Muscle of arm (tissue), 12 donors: Measurements from ENCODE around the gene HDAC10. TPM values are rescaled to one million over a fixed set of nuclear protein-coding genes. Genes with fewer than 3 reads are reported as not detected.

Source experiments
- DNase-seq: peaks from one replicate; pipeline ENCODE4 v3.0.0-alpha.2; 2013
- polyA plus RNA-seq, 12 donors: library from polyadenylated mRNA; unstranded; fragments of 120-200 nt; gene quantifications; one replicate each; pipeline ENCODE4 v1.2.1, GENCODE V29; 2013; ENCODE audit not compliant: insufficient read length in 12 of 12

The HDAC10 gene
- polyA plus RNA-seq, 12 donors, result 10.6 to 40.6 (median 13.2) TPM; not detected in 1

GRCh38 chr22:50243685-50244419, 7.2 kb downstream of the HDAC10 start:
- DNase-seq, result no peak

- DNase-seq, result no peak
Measured at GRCh38 chr22:50242406-50242949, 8.6 kb downstream of the HDAC10 start.

GRCh38 chr22:50238755-50239154, 12.3 kb downstream of the HDAC10 start:
- no peak for DNase-seq

GRCh38 chr22:50236731-50237409, 14.2 kb downstream of the HDAC10 start:
- DNase-seq, result no peak

GRCh38 chr22:50233223-50233622, 17.8 kb downstream of the HDAC10 start:
- DNase-seq, result no peak

GRCh38 chr22:50232481-50233151, 18.4 kb downstream of the HDAC10 start:
- no peak for DNase-seq

- no peak for DNase-seq
Measured at GRCh38 chr22:50229370-50229769, 21.7 kb downstream of the HDAC10 start.

GRCh38 chr22:50228366-50228765, 22.7 kb downstream of the HDAC10 start:
- DNase-seq, result no peak

GRCh38 chr22:50227579-50228215, 23.4 kb downstream of the HDAC10 start:
- no peak for DNase-seq

GRCh38 chr22:50226875-50227165, 24.2 kb downstream of the HDAC10 start:
- DNase-seq, result no peak

- DNase-seq, result no peak
Measured at GRCh38 chr22:50226063-50226874, 24.8 kb downstream of the HDAC10 start.

- DNase-seq, result no peak
Measured at GRCh38 chr22:50225200-50225969, 25.7 kb downstream of the HDAC10 start.

- DNase-seq, result no peak
Measured at GRCh38 chr22:50224071-50224470, 27.0 kb downstream of the HDAC10 start.

- no peak for DNase-seq
Measured at GRCh38 chr22:50222508-50222907, 28.6 kb downstream of the HDAC10 start.

- DNase-seq, result no peak
Measured at GRCh38 chr22:50221410-50222300, 29.4 kb downstream of the HDAC10 start.

- no peak for DNase-seq
Measured at GRCh38 chr22:50220603-50221409, 30.3 kb downstream of the HDAC10 start.

- DNase-seq, result no peak
Measured at GRCh38 chr22:50219800-50220602, 31.1 kb downstream of the HDAC10 start.
